GM18508 (cell line): ENCODE data around the gene STYXL2.

ENCODE experiments used
- ATAC-seq: cut with Tn5 transposase; IDR thresholded peaks from one replicate; pipeline ENCODE4 v1.9.1; 2021; ENCODE audit warnings: moderate number of reproducible peaks; ENCODE audit not compliant: insufficient read depth, unreplicated experiment

STYXL2 gene

GRCh38 chr1:167128261-167129227 lies 34.7 kb downstream of the STYXL2 start:
- ATAC-seq, result no peak

GRCh38 chr1:167130829-167131510 lies 37.1 kb downstream of the STYXL2 start:
- ATAC-seq, result no peak

- no peak for ATAC-seq
Observed at GRCh38 chr1:167132301-167133010, 38.6 kb downstream of the STYXL2 start.

- no peak for ATAC-seq
Observed at GRCh38 chr1:167135281-167135840, 41.5 kb downstream of the STYXL2 start.

- no peak for ATAC-seq
Observed at GRCh38 chr1:167136191-167136614, 42.3 kb downstream of the STYXL2 start.

- ATAC-seq, result no peak
Observed at GRCh38 chr1:167136806-167137205, 42.9 kb downstream of the STYXL2 start.

- ATAC-seq, result no peak
Observed at GRCh38 chr1:167137332-167137781, 43.5 kb downstream of the STYXL2 start.

- no peak for ATAC-seq
Observed at GRCh38 chr1:167137793-167138510, 44.1 kb downstream of the STYXL2 start.

GRCh38 chr1:167138703-167139102 lies 44.8 kb downstream of the STYXL2 start:
- ATAC-seq, result no peak

GRCh38 chr1:167141963-167142362 lies 48.1 kb downstream of the STYXL2 start:
- no peak for ATAC-seq
